Activated T-cell treated with anti-CD3 and anti-CD28 coated beads for 24 hours (primary cell): ENCODE results near the gene HNF1A.
"Not testable (repeated sequence)": the region's sequence is repeated elsewhere in the genome, so short reads cannot be mapped to it uniquely, and the experiment has no call there.

Experiments used
- DNase-seq: peaks from one replicate; pipeline ENCODE4 v3.0.0-alpha.2; 2020; ENCODE audit warnings: low read depth

Gene HNF1A, protein sequence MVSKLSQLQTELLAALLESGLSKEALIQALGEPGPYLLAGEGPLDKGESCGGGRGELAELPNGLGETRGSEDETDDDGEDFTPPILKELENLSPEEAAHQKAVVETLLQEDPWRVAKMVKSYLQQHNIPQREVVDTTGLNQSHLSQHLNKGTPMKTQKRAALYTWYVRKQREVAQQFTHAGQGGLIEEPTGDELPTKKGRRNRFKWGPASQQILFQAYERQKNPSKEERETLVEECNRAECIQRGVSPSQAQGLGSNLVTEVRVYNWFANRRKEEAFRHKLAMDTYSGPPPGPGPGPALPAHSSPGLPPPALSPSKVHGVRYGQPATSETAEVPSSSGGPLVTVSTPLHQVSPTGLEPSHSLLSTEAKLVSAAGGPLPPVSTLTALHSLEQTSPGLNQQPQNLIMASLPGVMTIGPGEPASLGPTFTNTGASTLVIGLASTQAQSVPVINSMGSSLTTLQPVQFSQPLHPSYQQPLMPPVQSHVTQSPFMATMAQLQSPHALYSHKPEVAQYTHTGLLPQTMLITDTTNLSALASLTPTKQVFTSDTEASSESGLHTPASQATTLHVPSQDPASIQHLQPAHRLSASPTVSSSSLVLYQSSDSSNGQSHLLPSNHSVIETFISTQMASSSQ

DNA sequence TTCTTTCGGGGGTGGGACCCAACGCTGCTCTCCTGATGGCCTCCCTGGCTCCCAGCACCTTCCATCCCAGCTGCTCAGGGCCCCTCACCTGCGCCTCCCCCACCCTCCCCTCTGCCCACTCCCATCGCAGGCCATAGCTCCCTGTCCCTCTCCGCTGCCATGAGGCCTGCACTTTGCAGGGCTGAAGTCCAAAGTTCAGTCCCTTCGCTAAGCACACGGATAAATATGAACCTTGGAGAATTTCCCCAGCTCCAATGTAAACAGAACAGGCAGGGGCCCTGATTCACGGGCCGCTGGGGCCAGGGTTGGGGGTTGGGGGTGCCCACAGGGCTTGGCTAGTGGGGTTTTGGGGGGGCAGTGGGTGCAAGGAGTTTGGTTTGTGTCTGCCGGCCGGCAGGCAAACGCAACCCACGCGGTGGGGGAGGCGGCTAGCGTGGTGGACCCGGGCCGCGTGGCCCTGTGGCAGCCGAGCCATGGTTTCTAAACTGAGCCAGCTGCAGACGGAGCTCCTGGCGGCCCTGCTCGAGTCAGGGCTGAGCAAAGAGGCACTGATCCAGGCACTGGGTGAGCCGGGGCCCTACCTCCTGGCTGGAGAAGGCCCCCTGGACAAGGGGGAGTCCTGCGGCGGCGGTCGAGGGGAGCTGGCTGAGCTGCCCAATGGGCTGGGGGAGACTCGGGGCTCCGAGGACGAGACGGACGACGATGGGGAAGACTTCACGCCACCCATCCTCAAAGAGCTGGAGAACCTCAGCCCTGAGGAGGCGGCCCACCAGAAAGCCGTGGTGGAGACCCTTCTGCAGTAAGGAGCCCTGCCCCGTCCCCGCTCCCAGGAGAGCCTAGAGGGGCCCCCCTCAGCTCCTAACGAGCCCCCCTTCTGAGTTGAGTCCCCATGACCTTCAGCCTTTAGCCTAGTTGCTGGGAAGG is at the start of gene HNF1A:
HNF1A (plus strand) TSS at position 248 of the 924 bp plus-strand sequence; CDS start at position 474, 226 bp downstream.
- DNase-seq, result no peak

DNA sequence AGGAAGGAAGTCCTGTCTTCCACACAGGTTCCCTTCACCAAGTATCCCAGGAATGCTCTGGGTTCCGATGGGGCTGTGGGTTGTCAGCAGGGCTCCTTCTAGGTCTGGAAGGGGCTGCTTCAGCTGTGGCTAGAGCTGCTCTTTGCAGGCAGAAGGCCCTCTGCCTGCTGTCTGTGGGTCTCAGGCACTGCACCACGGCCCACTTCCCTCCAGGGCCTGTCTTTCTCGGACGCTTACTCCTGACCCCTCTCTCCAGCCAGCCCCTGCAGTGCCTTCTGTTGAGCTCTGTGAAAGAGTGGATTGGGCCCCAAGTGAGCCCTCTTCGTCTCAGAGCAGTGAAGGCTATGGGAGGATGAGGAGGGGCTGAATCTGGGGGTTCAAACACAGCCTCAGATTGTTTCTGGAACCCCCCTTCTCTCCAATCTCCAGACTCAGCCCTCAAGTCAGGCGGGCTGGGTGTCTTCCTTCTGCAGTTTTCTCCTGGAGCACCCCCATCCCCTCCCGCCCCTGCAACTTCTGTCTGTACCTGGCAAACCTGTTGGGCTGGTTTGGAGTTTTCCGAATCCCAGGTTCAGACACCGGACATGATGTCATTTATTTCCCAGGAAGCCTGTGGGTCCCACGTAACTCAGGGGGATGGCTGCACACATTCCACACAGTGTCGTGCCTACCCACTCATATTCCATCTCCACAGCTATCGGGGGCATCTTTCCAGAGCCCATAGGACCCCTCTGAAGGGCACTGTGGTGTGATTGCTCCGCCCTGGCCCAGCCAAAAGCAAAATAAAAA is 49.3 kb upstream of the HNF1A start:
- DNase-seq, result no peak

DNA sequence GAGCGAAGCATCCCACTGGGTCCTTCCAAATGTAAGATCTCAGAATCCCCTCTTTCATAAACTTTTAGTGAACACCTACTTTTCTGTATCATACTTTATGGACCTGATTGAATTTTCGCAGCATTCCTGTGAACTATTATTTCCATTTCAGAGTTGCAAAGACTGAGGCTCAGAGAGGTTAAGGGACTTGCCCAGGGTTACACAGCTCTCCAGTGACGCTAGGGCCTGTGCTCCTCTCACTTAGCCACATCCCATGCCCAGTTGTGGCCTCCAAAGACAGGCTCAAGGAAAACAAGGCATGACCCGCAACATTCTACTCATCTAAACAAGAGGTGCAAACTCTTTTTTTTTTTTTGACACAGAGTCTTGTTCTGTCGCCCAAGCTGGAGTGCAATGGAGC is 48.3 kb upstream of the HNF1A start:
- no peak for DNase-seq

DNA sequence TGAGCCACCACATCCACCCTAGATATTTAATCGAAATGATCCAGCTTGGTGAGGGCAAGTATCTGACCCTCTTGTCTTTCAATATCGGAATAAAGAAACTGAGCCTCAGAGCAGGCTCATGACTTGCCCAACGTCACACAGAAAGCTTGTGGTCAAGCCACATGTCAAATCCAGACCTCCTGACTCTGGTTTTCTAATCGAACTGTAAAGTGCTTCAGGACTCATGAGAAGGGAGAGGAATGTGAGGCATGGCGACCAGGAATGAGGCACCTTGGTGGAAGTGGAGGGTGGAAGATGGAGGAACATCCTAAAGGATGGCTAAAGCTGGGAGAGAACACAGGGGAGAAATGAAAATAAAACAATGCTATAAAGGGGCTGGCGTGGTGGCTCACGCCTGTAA is 46.3 kb upstream of the HNF1A start:
- no peak for DNase-seq

DNA sequence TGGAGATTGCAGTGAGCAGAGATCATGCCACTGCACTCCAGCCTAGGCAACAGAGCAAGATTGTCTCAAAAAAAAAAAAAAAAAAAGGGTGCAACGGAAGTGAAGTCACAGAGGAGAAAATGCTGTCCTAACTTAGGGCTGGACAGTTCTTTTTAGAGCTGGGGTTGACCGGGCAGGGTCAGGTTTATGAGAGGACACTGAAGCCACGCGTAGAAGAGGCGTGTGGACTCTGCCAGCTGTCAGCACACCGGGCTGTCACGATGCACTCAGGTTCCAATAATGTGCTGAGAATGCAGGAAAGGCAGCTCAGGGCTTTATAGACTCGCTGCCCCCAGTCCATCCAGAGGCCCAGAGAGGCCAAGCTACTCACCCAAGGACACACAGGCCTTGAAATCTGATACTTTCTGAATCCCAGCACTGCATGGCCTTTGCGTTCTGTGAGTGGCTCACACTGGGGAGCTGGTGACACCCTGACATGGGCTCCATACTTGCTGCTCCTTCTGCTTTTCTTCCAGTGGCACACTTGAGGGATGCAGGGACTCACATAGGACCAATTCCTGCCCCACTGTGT is 45.3 kb upstream of the HNF1A start:
- DNase-seq, result no peak

DNA sequence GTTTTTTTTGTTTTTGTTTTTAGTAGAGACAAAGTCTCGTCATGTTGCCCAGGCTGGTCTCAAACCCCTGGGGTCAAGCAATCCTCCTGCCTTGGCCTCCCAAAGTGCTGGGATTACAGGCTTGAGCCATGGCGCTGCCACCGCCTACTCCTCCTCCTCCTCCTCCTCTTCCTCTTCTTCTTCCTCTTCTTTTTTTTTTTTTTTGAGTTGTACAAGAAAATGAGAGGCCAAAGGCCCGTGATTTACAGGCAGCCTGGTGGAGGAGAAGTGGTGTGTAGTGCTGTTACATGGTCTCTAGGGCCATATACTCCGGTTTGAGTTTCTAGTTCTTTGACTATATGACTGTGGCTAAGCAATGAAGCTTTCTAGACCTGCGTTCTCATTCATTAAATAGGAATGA is 44.6 kb upstream of the HNF1A start:
- DNase-seq, result no peak

DNA sequence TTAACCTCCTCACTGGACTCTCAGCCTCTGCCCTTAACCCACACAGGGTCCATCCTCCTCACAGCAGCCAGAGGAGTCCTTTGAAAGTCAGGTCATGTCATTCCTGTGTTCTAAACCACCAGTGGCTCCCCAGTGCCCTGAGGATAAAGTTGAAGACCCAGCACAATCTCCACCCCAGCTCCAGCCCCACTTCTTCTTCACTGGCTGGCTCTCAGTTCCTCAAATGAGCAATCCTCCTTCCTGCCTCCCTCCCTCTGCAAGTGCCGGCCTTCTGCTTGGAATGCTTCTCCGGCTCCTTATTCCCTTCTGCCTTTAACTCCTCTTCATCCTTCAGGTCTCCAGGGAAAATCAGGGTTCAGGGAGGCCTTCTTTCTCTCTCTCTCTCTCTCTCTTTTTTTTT is 42.1 kb upstream of the HNF1A start:
- DNase-seq, result no peak

DNA sequence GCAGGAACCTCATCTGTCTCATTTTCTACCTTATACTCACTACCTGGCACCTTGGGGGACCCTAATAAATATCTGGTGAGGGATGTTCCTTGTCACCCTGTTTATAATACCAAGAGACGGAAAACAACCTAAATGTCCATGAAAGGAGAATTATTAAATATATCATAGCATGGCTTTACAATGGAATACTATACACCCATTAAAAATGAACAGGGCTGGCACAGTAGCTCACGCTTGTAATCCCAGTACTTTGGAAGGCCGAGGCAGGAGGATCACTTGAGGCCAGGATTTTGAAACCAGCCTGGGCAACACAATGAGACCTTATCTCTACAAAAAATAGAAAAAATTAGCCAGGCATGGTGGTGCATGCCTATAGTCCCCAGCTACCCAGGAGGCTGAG is 39.8 kb upstream of the HNF1A start:
- DNase-seq, result no peak

DNA sequence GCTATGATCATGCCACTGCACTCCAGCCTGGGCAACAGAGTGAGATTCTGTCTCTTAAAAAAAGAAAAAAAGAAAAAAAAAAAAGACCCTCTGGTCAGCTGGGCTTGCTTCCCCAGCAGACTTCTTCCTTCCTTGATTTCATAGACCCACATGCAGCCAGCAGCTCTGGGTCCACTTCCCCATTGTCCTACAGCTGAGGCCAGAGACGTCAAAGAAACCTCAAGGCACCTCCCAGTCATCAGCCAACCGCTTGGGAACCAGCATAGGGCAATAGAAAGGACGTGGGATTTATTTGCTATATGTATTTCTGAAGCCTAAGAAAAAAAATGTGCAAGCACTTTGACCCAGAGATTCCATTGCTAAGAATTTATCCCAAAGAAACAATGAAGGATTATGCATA is 38.8 kb upstream of the HNF1A start:
- DNase-seq, result no peak

DNA sequence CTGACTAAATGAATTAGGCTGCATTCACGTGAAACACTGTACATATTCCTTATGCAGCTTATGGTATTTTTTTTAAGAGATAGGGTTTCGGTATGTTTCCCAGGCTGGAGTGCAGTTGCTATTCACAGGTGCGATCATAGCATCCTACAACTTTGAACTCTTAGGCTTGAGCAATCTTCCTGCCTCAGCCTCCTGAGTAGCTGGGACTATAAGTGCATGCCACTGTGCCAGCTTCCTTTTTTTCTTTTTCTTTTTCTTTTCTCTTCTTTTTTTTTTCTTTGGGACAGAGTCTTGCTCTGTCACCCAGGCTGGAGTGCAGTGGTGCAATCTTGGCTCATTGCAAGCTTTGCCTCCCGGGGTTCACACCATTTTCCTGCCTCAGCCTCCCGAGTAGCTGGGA is 38.3 kb upstream of the HNF1A start:
- no peak for DNase-seq

DNA sequence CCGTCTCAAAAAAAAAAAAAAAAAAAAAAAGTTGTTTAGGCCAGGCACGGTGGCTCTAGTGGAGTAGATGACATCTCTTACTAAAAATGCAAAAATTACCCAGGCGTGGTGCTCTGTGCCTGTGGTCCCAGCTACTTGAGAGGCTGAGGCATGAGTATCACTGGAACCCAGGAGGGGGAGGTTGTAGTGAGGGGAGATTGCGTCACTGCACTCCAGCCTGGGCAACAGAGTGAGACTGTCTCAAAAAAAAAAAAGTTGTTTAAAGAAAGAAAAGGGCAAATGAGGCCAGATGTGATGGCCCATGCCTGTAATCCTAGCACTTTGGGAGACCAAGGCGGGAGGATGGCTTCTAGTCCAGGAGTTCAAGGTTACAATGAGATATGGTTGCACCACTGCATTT is 37.5 kb upstream of the HNF1A start:
- no peak for DNase-seq

DNA sequence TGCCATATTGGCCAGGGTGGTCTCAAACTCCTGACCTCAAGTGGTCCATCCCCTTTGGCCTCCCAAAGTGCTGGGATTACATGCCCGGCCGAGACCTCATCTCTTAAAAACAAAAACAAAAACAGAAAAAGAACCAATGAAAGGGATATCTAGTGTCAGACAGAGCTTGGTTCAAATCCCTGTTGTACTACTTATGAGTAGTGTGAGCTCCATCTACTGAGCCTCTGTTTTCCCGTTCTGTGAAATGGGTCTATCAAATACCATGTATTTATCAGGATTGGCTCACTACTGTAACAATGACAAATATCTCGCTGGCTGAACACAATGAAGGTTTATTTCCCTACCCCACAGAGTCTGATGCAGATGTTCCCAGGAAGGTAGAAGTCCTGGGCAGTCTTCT is 36.9 kb upstream of the HNF1A start:
- DNase-seq, result no peak

DNA sequence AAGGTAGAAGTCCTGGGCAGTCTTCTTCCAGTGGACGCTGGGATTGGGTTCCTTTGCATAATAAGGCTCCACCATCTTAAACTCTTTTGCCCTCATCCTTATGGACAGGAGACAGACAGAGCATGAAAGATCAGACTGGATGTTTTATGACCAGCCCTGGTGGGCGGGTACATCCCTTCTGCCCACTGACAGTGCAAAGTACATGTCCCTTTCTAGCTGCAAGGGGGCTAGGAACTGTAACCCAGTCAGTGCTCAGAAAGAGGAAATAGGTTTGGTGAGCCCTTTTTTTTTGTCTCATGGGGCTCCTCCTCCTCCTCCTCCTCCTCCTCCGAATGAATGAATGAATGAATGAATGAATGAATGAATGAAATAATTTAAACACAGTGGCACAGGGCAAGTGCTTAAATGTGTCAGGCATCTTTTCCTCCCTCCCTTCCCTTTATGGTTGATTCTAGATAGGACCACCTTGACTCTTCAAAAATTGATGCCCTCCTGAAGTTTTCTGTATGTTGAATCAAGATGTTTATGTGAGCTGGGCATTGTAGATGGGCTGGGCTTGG is 36.4 kb upstream of the HNF1A start:
- no peak for DNase-seq

DNA sequence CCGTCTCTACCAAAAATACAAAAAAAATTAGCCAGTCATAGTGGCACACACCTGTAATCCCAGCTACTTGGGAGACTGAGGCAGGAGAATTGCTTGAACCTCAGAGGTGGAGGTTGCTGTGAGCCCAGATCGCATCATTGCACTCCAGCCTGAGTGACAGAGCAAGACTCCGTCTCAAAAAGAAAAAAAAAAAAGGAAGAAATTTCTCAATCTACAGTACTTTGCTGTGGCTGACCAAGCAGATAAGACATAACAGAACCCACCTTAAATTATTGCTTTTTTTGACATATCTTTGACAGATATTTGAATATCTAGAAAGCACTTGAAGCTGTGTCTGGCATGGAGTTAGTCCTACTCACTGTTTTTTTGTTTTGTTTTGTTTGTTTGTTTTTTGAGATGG is 34.9 kb upstream of the HNF1A start:
- DNase-seq, result no peak

DNA sequence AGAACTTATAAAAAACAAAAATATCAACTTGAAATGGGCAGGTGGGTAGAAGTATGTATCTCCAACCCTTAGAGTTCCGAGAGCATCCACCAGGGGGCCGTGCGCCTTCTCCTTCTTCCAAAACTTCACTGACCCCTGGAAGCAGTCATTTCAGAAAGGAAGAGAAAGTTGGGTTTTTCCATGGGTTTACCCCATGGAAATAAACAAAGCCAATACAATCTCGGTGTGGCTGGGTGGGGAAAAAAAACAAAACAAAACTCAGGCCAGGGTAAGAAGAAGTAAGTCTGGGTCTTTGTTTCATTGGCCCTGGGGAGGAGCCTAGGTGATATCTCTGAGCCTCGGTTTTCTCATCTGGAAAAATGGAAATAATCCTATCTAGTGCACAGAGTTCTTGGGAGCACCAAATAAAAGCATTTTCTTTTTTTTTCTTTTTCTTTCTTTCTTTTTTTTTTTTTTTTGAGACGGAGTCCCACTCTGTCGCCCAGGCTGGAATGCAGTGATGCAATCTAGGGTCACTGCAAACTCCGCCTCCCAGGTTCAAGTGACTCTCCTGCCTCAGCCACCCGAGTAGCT is 33.6 kb upstream of the HNF1A start:
- DNase-seq, result peak; percentile 52

DNA sequence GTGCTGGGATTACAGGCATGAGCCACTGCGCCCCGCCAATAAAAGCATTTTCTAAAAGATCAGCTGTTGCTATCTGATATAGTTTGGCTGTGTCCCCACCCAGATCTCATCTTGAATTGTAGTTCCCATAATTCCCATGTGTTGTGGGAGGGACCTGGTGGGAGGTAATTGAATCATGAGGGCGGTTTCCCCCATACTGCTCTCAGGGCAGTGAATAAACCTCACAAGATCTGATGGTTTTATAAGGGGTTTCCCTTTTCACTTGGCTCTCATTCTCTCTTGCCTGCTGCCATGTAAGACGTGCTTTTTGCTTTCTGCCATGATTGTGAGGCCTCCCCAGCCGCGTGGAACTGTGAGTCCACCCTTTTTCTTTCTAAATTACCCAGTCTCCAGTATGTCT is 32.8 kb upstream of the HNF1A start:
- not testable (repeated sequence) for DNase-seq

DNA sequence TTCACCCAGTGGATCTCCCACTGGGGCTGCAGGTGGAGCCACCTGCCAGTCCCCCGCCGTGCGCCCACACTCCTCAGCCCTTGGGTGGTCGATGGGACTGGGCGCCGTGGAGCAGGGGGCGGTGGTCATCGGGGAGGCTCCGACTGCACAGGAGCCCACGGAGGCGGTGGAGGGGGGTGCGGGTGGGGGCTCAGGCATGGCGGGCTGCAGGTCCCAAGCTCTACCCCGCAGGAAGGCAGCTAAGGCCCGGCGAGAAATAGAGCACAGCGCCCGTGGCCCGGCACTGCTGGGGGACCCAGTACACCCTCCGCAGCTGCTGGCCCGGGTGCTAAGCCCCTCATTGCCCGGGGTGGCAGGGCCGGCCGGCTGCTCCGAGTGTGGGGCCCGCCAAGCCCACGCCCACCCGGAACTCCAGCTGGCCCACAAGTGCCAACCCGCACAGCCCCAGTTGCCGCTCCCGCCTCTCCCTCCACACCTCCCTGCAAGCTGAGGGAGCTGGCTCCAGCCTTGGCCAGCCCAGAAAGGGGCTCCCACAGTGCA is 28.0 kb upstream of the HNF1A start:
- not testable (repeated sequence) for DNase-seq

DNA sequence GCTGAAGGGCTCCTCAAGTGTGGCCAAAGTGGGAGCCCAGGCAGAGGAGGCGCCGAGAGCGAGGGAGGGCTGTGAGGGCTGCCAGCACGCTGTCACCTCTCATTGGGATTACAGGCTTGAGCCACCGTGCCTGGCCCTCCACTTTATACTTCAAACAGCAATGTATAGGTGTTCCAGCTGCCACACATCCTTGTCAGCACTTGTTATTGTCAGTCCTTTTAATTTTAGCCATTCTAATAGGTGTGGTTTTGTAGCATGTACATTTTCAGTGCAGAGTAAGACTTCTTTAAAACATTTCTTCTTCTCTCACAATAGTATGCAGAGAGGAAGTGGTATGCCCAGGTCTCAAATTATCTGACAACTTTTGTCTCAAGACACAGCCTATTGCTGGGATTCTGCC is 27.5 kb upstream of the HNF1A start:
- DNase-seq, result no peak

DNA sequence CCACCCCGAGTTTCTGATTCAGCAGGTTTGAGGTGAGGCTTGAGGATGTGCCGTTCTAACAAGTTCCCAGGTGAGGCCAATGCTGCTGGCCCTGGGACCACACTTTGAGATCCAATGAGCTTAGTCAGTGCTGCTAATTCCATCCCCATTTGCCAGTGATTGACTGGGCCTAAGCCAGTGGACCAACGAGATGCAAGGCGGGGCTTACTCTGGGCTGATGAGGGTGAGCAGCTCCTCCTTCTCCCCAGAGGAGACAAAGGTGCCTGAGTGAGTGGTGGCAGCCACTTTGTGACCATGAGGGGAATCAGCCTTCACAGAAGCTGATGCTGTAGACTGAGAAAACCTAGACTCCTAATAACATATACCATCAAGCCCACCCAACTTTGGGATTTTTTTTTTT is 23.1 kb upstream of the HNF1A start:
- DNase-seq, result no peak

DNA sequence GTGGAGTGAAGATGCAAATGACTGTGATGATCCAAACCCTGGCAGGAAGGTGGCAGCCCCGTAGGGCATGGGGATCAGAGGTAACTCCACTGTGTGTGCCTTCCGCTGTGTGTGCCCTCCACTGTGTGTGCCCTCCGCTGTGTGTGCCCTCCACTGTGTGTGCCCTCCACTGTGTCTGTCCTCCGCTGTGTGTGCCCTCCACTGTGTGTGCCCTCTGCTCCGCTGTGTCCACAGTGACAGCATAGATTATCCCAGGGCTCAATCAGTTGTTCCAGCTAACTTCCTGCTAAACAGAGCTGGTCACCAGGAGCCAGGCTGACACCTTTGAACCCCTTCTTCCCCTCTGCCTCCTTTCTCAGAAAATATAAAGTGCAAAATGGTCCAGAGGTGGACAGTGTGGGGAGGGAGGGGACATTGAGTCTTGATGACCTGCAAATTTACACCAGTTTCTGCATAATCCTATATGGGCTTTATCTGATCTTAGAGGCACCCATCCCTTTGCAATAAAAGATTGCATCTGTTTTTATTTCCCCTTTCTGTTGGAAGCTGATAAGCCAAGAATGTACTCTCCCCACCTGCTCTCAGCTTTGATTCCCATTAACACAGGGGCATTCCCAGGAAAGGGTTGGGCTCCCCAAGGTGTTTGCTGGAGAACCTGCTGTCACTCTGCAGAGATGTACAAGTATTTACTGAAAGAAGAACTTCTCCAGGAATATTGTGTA is 21.6 kb upstream of the HNF1A start:
- no peak for DNase-seq
